NT2/D1 (cell line): ENCODE results near the gene B4GALNT1.

Source experiments
- SUZ12 ChIP-seq: IDR thresholded peaks from 2 replicates; pipeline ENCODE4 v1.6.1; 2011; ENCODE audit not compliant: insufficient read length, insufficient read depth; ENCODE audit errors: extremely low read depth
- YY1 ChIP-seq: IDR thresholded peaks from 2 replicates; pipeline ENCODE4 v1.6.1; 2011; ENCODE audit not compliant: insufficient read length, insufficient read depth
- ZNF274 ChIP-seq: IDR thresholded peaks from 2 replicates; pipeline ENCODE4 v1.6.1; 2011; ENCODE audit warnings: mild to moderate bottlenecking, low read depth, low read length

- TF ChIP-seq ZNF274: no peak
- no peak for TF ChIP-seq YY1
- no peak for TF ChIP-seq SUZ12
Observed at GRCh38 chr12:57604992-57605810, 27.8 kb downstream of the B4GALNT1 start.
